NCI-H69 (cell line): ENCODE results near the gene PCYT2.

ENCODE experiments used
- DNase-seq: peaks from one replicate; lab custom pipeline; 2025; lab: John Stamatoyannopoulos, UW

The PCYT2 gene

DNA sequence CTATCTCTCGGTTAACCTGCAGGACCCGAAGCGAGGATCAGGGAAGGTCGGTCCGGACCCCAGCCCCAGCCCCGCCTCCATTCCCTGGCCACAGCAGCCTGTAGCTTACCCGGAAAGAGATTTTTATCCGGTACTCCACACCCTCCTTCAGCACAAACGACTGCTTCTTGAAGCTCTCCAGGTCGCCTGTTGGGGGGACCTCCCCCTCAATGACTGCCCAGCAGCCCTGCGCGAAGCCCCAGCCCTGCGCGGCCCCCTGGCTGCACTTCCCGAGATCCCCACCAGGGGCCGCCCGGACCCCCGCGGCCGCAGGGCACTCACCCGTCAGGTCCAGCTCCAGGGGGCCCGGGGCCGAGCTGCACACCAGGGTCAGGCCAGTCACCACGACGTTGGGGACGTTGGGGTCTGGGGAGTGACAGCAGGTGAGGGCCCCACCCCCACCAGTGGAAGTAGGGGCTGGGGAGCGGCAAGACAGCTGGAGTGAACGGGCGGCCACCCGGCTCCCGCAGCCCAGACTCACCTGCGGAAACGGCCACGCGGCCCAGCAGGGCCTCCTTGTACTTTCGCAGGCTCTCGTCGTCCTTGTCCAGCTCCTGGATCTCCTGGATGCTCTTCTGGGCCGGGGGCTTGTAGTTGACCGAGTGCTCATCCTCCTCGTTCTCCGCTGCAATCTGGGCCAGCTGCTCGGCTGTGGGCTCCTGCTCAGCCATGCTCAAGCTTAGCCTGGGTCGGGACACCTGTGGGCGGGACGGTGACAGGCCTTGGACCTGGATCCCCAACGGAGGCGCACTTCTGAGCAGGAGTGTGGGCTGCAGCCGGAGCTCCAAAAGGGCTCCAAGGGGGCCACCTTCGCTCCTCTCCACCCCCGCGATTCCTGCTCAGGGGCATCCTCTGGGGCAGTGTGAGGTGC, 41.7 kb downstream of the PCYT2 start:
- DNase-seq, result no peak

DNA sequence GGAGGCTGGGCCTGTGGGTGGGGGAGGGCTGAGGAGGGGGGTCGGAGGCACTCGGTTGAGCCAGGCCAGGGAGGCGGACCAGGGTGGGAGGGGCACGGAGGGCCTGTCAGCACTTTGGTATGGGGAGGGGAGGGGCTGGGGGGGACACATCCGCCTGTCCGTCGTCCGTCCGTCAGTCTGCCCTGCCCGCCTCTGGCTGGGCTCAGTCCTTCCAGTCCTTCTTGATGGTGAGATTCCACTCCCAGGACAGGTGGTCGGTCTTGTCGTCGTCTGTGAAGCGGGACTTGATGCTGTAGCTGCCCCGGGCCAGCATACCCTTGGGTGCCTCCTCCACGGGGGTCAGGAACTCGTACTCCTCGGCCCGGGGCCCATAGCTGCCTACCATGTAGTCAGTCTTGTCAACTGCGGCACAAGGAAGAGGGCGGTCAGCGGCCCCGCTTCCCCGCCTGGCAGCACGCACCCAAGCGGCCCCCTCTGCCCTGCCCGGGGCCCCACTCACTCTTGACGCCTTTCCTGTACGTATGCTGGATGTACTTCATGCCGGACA, 42.5 kb downstream of the PCYT2 start:
- DNase-seq, result peak; percentile 38

DNA sequence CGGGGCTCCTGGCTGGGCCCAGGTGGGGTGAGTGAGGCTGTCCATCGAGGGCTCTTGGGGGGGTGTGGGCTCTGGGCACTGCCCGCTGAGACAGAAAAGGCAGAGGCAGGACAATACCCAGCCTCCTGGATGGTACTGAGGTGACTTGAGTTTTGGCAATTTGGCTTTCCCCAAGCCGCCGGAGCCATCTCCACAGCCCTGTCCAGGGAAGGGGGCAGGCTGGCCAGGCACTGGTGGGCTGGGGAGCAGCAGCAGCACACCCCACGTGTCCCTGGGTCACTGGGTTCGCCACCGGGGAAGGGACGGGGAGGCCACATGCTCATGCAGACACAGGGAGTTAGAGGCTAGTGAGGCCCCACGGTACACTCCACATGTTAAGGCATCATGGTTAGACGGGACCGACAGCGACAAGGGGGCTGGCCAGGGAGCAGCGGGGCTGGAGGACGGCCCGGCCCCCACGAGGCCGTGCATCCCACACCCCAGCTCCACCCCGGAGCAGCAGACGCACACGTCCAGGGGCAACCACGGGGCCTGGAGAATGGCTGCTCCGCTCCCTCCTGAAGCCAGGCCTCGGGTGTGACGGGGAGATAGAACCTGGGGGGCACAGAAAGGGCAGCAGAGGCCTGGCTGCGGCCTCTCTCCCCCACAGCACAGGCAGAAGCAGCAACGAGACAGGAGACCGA, 43.1 kb downstream of the PCYT2 start:
- no peak for DNase-seq

DNA sequence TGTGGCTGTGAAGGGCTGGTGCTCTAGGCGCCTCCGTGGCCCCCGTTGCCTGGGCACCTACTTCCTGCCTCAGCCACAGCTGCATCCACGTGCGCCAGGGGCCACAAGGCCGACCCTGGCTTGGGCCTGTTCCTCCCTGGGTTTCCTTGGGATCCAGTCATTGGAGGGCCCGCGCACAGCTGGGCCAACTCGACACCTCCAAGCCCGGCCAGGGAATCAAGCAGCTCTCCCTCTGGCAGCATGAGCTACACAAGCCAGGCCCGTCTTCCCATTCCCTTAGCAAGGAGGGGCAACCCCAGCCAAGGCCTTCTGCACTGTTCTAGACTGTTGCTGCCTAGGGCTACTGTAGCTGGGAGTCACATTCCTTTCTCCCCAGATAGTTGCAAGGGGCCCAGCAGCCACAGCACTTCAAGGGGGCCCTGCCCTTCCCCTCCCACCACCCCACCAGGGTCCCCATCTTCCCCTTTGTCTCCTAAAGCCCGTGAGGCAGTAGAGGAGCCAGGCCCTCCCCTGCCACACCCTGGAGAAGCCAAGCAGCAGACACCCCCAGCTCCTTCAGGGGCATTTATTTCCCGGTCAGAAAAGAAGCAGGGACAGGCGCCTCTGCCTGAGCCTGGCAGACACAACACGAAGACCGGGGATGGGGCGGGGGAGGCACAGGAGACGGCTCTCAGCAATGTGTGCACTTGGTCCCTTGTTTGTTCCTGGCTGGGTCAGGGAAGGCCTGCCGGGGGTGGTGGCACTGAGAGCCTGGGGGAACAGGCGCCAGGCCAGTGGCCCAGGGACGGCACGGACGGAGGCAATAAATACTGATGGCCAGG, 43.8 kb downstream of the PCYT2 start:
- DNase-seq, result peak; percentile 69

DNA sequence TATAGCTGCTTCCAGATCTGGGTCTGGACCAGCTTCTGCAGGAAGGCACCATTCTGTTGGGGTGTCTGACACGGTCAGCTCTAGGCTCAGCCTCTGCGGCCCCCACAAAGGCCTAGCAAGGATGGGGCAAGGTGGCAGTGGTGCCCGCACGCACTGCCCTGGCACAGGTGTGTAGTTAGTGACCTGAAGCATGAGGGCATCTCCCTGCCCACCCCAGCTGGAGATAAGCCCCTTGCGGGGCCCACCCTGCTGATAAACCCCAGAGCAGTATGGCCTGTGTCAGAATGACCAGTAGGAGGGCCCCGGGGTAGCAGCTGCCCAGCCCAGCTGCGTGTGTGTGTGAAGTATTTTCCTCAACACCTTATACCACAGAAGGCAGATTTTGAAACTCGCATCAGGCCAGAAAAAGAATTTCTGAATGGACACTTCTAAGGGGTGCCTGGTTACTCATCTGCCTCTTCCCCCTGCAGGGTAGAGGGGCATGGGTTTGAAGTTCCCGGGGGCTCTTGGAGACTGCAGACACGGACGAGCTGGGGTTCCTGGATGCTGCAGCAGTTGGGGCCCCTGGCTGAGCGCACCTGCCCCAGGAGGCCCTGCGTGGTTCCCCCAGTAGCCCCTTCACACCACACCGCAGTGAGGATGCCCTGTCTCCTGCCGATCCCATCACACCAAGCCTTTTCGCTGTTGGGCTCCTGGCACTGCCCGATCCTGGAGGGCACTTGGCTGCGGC, 44.6 kb downstream of the PCYT2 start:
- DNase-seq, result no peak

DNA sequence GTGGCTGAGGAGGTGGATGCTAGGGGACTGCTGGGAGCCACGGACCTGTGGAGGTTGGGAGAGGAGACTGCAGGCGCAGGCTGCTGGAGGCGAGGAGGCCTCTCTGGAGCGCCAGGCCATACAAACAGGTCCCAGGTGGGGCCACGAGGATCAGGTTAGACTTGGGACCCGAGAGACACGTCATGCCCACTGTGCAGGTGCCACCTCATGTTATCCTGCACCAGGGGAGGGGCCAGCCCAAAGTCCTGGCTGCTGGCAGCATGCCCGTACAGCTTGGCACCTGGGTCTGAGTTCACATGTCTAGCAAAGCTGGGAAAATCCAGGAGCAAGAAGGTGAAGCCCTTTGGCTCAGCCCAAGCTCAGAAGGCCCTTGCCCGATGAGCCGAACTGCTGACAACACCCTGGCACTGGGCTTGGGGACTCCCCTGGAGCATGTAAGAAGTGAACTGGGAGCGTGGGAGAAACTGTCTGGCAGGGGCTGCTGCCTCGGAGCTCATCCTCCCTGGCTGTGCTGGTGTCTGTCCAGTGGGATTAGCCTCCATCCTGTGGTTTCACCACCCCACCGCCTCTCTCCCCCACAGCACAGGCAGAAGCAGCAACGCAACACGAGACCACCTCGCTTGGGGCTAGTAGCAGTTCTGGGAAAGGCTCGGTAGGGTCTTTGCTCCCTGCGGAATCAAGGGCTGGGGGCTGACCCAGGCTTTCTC, 45.3 kb downstream of the PCYT2 start:
- DNase-seq, result peak; percentile 36

DNA sequence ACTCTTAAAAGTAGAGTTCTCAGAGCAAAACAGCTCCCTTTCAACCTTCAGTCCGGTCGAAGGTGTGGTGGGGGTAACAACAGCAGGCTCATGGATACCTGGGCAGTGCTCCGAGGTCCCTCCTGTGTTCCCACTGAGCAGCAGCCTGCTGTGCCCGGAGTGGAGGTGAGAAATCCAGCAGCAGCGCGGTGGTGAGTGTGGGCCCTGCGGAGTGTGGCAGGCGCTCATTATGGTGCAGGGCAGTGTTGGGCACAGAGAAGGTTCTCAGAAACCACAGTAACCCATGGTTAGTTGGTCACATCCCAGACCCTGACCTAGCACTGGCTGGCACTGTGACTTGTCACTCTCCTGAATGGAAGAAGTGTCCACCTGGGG, 45.9 kb downstream of the PCYT2 start:
- DNase-seq, result no peak

DNA sequence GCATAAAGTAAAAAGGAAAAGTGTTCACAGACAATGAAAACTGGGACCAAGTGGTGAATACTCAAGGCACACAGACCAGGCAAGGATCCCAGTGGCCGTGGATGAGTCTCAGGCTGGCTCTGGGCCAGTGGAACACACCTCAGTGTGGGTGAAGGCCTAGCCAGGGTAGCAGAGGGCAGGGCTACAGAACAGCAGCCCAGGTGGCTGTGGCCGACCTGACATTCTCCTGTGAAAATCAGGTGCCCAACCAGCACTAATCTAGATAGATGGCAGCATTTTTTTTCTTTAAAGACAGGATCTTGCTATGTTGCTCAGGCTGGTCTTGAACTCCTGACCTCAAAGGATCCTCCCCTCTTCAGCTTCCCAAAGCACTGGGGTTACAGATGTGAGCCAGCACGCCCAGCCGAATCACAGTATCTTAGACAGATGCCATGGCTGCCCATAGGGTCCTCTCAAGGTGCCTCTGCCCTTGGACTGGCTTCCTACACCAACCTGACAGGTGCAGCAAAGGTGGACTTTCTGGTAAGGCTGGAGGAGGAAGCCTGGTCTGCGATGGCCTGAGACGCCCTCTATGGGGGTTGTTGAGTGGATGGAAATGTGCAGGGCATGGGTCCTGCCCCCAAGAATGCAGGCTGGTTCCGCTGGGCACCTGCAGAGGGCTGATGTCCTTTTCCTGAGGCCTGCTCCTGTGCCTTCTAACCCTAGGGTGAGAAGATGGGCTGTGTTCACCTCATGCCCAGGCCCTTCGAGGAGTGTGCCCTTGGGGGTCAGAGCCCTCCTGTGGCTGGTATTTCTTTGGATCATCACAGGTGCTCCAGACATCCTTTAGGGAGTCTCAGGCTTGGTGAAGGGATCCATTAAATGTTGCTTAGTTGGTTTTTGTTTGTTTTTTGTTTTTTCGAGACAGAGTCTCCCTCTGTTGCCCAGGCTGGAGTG, 47.1 kb downstream of the PCYT2 start:
- DNase-seq, result no peak

DNA sequence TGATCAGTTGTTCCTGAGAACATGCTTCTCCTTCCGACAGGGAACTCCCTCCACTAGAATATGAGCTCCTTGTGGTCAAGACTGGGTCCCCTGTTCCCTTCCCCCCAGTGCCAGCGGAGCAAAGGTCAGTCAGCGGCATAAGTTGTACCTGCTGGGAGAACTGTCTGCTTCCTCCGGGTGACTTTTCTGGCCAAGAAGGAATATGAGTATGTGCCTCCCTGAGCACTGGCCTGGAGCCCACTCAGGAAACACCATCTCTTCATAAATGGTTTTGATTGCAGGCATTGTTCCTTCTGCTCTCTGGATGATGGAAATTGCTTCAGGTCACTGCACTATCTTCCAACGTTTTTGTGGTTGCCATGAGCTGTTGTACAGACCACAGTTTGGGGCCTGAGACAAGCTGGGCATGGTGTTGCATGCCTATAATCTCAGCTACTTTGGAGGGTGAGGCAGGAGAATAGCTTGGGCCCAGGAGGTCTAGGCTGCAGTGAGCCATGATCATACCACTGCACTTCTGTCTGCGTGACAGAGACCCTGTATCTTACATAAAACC, 48.0 kb downstream of the PCYT2 start:
- DNase-seq, result no peak

DNA sequence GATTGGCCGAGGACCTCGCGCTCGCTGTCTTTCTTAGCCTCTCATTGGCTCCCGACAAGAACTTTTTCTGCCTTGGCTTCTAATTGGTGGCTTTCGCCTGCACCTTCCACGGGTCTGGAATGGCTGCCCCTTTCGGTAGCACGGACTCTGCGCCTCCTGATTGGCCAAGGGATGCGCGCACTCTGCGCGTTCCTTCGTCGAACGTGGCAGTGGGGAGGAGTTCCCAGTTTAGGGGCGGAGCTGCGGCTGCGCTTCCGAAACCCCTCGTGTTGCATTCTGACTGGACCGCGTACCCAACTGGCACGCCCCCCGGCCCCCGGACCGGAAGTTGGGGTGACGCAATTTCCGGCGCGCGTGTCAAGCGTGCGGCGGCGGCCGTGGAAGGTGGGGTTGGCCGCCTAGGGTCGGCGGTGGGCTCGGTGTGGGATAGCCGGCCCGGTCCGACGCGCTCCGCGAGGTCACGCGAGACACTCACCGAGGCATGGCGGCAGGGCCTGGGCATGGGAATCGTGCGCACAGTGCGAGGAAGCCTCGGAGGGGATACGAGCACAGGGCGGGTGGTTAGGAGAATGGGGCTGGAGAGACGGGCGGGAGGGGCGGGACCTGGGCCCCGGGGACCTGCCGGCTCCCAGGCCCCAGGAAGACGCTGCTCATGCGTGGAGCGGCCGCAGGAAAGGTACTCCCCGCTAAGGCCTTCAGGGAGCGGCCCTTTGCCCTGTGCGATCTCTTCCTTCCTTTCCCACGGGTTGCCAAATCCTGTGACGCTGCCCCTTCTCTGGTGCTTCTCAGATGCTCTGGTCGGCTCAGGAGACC, 50.2 kb downstream of the PCYT2 start:
- DNase-seq, result peak; percentile 100

DNA sequence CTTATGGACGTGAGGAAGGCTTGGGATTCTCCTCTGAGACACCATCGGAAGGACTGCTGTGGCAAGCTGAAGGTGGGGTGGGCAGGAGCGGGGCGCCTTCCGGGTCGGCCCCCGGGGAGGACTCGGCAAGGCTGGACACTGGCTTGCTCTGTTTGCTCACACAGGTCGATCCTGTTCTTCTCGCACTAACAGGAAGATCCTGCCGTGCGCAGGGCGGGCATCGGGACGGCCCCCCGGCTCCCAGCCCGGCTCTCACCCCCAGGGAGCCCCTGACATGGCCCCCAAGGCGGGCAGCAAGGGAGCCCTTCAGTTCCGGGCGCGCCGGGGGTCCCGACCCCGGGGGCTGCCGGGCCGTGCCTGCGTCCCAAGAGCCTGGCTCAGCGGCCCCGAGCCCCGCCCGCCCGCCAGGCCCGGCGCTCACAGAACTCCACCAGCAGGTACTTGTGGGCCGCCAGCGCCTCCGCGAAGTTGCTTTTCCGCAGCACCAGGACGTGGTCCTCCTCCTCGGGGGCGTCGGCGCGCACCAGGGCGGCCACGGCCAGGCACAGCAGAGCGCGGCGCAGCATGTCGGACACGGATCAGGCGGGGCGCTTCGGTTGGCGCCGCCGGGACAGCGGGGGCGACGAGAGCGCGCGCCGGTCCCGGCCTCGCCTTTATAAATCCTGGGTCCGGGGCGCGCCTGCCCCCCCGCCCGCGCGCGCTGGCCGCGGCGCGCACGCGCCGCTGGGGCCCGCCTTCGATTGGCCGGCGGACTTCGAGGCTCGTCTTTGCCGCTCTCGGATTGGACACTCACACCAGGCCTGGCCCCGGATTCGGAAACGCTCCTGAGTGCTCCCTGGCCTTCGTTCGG, 51.1 kb downstream of the PCYT2 start, which contains the start of gene P4HB:
Gene P4HB, minus strand, starts transcription at position 630 of the 850 bp plus-strand sequence. Its CDS starts 64 bp downstream, at position 566.
- DNase-seq, result peak; percentile 63

DNA sequence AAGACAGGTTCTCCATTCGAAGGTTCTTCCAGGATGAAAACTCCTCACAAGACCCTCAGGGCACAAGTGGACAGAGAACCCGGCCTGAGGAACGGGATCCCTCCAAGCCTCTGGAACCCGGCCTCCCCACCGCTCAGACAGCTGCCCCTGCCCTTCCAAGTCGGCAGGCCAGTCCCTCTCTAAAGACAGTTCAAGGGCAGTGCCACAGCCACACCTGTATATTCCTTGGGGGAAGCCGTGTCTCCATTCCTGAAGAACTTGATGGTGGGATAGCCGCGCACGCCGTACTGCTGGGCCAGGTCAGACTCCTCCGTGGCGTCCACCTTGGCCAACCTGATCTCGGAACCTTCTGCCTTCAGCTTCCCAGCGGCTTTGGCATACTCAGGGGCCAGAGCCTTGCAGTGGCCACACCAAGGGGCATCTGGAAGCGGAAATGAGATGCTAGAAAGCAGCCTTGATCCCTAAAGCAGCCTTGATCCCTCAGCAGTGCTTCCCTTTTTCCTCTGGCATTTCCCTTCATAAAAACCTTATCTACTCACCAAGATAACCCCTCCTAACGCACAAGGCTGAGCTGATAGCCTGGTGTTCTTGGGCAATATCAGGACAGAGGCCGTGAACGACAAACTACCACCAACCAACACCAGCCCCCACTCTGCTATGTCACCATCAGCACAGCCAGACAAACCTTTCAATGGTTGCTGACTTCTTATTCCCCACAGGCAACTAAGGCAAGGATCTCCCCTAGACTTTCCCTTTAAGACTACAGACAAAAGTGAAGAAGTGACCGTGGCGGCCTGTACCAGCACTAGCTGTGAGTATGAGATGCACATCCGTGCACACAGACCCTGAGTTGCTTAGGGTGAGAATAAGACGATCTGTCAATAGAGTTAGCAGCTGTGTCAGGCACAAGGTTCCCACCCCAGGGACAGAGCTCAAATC, 52.0 kb downstream of the PCYT2 start:
- DNase-seq, result peak; percentile 56

DNA sequence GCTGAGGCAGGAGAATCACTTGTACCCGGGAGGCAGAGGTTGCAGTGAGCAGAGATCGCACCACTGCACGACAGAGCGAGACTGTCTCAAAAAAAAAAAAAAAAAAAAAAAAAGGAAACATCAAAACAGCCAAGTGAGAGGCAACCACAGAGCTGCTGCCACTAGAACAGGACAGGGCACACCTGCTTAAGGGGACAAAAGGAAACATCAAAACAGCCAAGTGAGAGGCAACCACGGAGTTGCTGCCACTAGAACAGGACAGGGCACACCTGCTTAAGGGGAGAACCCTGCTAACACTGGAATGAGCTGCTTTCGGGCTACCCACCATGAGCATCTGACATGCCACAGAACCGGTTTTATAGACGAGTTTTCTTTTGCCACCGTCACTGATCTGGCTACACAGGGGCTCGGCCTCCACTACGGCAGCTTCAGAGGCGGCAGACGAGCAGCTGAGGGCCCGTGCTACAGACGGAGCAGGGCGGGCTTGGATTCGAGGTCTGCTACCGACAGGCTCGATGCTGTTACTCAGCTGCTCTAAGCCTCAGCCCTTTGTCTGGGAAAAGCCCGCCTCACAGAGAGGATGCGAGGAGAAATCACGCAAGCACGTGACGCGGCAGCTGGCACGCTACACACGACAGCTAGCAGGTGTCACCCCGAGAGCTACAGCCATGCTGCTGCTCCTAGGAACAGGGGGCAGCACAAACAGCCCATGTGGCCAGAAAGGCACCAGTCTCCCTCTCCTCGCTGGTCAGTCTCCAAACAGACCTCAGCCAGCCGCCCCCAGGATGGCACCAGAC, 52.8 kb downstream of the PCYT2 start:
- DNase-seq, result no peak

DNA sequence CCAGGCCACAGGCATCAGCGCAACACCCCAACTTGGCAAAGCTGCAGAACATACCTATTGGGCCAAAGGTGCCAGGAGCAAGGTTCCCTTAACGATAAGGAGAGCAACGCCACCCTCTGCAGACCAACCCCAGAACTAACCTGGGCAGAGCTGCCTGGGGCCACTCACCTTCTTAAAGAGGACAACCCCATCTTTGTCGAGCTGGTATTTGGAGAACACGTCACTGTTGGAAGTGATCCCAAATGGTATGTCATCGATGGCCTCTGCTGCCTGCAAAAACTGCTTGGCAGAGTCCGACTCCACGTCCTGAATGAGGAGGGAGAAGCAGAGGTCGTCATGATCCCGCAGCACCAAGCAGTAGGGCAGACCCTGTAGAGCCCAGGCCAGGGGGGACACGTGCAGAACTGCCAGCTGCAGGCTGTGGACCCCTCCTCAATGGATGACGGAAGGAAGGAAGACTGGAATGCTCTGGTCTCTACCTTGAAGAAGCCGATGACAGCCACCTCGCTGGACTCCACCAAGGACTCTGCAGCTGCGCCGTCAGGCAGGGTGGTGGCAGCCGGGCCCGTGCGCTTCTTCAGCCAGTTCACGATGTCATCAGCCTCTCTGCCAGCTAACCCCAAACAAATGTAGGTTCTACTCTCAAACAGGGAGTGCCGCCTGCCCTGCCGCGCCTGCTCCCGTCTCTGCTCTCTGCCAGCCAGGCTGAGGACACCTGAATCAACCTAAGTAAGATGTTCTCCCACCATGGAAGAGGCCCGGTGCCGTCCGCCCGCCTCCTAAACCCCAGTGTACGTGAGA, 56.0 kb downstream of the PCYT2 start:
- no peak for DNase-seq

DNA sequence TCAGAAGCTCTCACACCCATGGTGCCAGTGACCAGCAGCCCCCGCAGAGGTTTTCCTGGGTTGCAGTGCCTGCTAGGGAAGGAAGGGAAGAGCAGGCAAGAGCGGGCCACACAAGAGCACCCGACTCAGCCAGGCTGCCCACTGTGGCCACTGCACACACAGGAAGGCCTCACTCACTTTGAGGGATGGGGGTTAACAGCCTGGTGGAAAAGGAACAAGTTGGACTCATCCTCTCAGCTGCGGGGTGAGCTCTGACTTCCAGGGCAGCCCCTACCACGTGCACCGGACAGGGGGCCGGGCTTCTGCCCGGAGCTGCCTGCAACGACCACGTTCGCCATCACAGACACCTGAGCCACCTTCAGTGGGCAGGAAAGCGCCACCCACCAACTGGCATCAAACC, 59.0 kb downstream of the PCYT2 start:
- DNase-seq, result no peak
